GM12878 (cell line): Measurements from ENCODE around the gene ARMC10. TPM values are rescaled to one million over a fixed set of nuclear protein-coding genes. Genes with fewer than 3 reads are reported as not detected.
"Not testable (repeated sequence)": the region's sequence is repeated elsewhere in the genome, so short reads cannot be mapped to it uniquely, and the experiment has no call there.

Source experiments
- ATAC-seq: fragments of 200-7000 bp; cut with Tn5 transposase; 3 replicates; pipeline ENCODE4 v1.9.1; 2020; ENCODE audit warnings: mild to moderate bottlenecking, moderate library complexity
- BruUV-seq: library from RNA; stranded (reverse); fragments of 400-500 nt; replicated peaks from 2 replicates; lab custom pipeline; 2021; lab: Mats Ljungman, UMichigan
- CTCF ChIA-PET: fragments of 300-600 bp; sonication (Branson Sonifier 250); formaldehyde crosslinking; extraction: SDS; loops from one replicate; lab custom pipeline; 2021; ENCODE audit warnings: inconsistent platforms; lab: Yijun Ruan, JAX
- POLR2A ChIA-PET: fragments of 350-600 bp; formaldehyde crosslinking; extraction: SDS; loops from one replicate; lab custom pipeline; 2021; ENCODE audit warnings: inconsistent platforms; lab: Charles Lee
- RAD21 ChIA-PET: fragments of 300-600 bp; sonication (Branson Sonifier 250); formaldehyde crosslinking; loops from one replicate; lab custom pipeline; 2023; ENCODE audit warnings: antibody characterized with exemption; ENCODE audit not compliant: unreplicated experiment; lab: Charles Lee
- SMC1A ChIA-PET: fragments of 300-600 bp; sonication (Branson Sonifier 250); formaldehyde crosslinking; loops from one replicate; lab custom pipeline; 2023; ENCODE audit not compliant: unreplicated experiment, uncharacterized antibody; lab: Charles Lee
- DNase-seq: peaks from one replicate; pipeline ENCODE4 v3.0.0-alpha.2; 2011; ENCODE audit warnings: low read depth, low spot score
- FAIRE-seq: peaks from 3 replicates; lab custom pipeline; 2011; peaks lifted over from hg19 to GRCh38; lab: Jason Lieb, UNC
- H2AFZ ChIP-seq: 2 replicates; pipeline ENCODE4 v1.6.0; 2011; ENCODE audit warnings: low read depth, low read length, control low read depth; ENCODE audit not compliant: control insufficient read depth
- H3K27ac ChIP-seq: 2 replicates; pipeline ENCODE4 v1.5.1; 2011; ENCODE audit warnings: control low read depth; ENCODE audit not compliant: control insufficient read depth, insufficient read depth
- H3K27me3 ChIP-seq, 2 experiments: replicated peaks in 1 of 2; 2 replicates each; pipeline versions ENCODE4 v1.6.0 to v1.6.1; 2011; ENCODE audit warnings: low read length in 1 of 2; ENCODE audit not compliant: control insufficient read depth in 2 of 2, insufficient read depth in 2 of 2
- H3K36me3 ChIP-seq, 2 experiments: 2 replicates each; pipeline ENCODE4 v1.5.1; 2011; ENCODE audit warnings: low read length in 1 of 2; ENCODE audit not compliant: control insufficient read depth in 2 of 2, insufficient read depth in 2 of 2
- H3K4me1 ChIP-seq: 2 replicates; pipeline ENCODE4 v1.6.1; 2011; ENCODE audit warnings: mild to moderate bottlenecking, low read length, moderate library complexity, mixed read lengths; ENCODE audit not compliant: control insufficient read depth, insufficient read depth
- H3K4me2 ChIP-seq: 2 replicates; pipeline ENCODE4 v1.6.0; 2011; ENCODE audit warnings: control low read depth; ENCODE audit not compliant: control insufficient read depth, insufficient read depth
- H3K4me3 ChIP-seq: fragments of 200-600 bp; sonication (generic); 2 replicates; pipeline ENCODE4 v1.5.1; 2016
- H3K79me2 ChIP-seq: 2 replicates; pipeline ENCODE4 v1.6.0; 2011; ENCODE audit warnings: low read length; ENCODE audit not compliant: control insufficient read depth, insufficient read depth
- H3K9ac ChIP-seq: 2 replicates; pipeline ENCODE4 v1.8.0; 2011; ENCODE audit warnings: low read length, control low read depth, mixed read lengths; ENCODE audit not compliant: control insufficient read depth, insufficient read depth
- H3K9me3 ChIP-seq: replicated peaks from 3 replicates; pipeline ENCODE4 v1.5.1; 2011; ENCODE audit warnings: mild to moderate bottlenecking, low read length; ENCODE audit not compliant: control insufficient read depth, insufficient read depth
- H4K20me1 ChIP-seq: 2 replicates; pipeline ENCODE4 v1.6.0; 2011; ENCODE audit not compliant: control insufficient read depth, insufficient read depth
- PRDM15 ChIP-seq: fragments of 450-650 bp; formaldehyde crosslinking; IDR thresholded peaks from 2 replicates; pipeline ENCODE4 v1.4.0; 2020; ENCODE audit warnings: mild to moderate bottlenecking, moderate library complexity
- RCOR1 ChIP-seq: conservative IDR thresholded peaks from 2 replicates; pipeline ENCODE4 v1.6.1; 2012; ENCODE audit warnings: low read depth, low read length, improper control_type of control experiment
- SMAD5 ChIP-seq: IDR thresholded peaks from 2 replicates; pipeline ENCODE4 v1.6.1; 2016; ENCODE audit warnings: antibody characterized with exemption, low read depth
- ZBTB4 ChIP-seq: fragments of 450-650 bp; formaldehyde crosslinking; IDR thresholded peaks from 2 replicates; pipeline ENCODE4 v1.4.0; 2022; ENCODE audit warnings: mild to moderate bottlenecking, moderate library complexity
- WGBS: methylation state at CpG from one replicate; pipeline ENCODE4 v1.1.6; 2016; ENCODE audit warnings: low lambda C conversion rate; ENCODE audit not compliant: insufficient replicate concordance, insufficient coverage; ENCODE audit errors: missing lambda C conversion rate; 5-methylcytosine and 5-hydroxymethylcytosine counted together
- in situ Hi-C: fragments of 300-500 bp; cut with MboI; formaldehyde crosslinking; loops from 9 replicates; pipeline ENCODE4 v1.14.3; 2018; ENCODE audit warnings: mixed read lengths
- intact Hi-C: fragments of 100-400 bp; cut with micrococcal nuclease; formaldehyde crosslinking; loops from one replicate; pipeline ENCODE4 v1.14.2; 2022; ENCODE audit not compliant: unreplicated experiment
- polyA plus RNA-seq, 11 experiments: library from polyadenylated mRNA; depleted of rRNA in 4 of 11; unstranded in 6 of 11; stranded (reverse) in 5 of 11; fragments of >200 nt; fragmentation: Nextera tagmentation in 4 of 11; fragmentation: Illumina TruSeq in 1 of 11; extraction: Ambion mirVana in 4 of 11; extraction: Trizol in 1 of 11; gene quantifications; 1 replicate in 1 of 11; 2 replicates in 10 of 11; pipeline versions ENCODE4 v1.2.1 to v1.2.3, GENCODE V29; 2011 to 2016; ENCODE audit warnings: inconsistent platforms in 2 of 11, missing spikeins in 2 of 11, low read depth in 1 of 11
- total RNA-seq, 4 experiments: library from RNA; depleted of rRNA in 3 of 4; stranded (reverse); fragments of >200 nt in 3 of 4; fragmentation: Illumina TruSeq in 1 of 4; extraction: Trizol in 1 of 4; gene quantifications; 2 replicates each; pipeline versions ENCODE4 v1.2.1 to v1.2.3, GENCODE V29; 2013 to 2021

Gene ARMC10
- total and polyA plus RNA-seq, 10 of the 15 experiments (the other 5 are each of a cell fraction or from before 2014, with no cell fraction given) = 7.0 to 38.2 (median 24.1) TPM

GRCh38 chr7:103143868-103144267 lies 68.9 kb downstream of the ARMC10 start (continued):
- TF ChIP-seq PRDM15 (CRISPR knock-in tag) (no peak), SMAD5 (no peak), RCOR1 (no peak), ZBTB4 (CRISPR knock-in tag) (no peak)
- TF ChIP-seq, all 136 proteins: peak for 0

- BruUV-seq, H3K9ac ChIP-seq, DNase-seq, RAD21 ChIA-PET, in situ Hi-C loops, H3K27me3 ChIP-seq, H3K9me3 ChIP-seq, H3K36me3 ChIP-seq, H4K20me1 ChIP-seq, H2AFZ ChIP-seq, H3K27ac ChIP-seq, H3K4me3 ChIP-seq, FAIRE-seq, H3K4me1 ChIP-seq, ATAC-seq, POLR2A ChIA-PET, H3K4me2 ChIP-seq: not testable (repeated sequence)
- intact Hi-C loops = loop anchor here (10.0 kb wide), 1 partner anchor 200 kb away; the partner anchor contains the start of genes DNAJC2 and PSMC2
- SMC1A ChIA-PET = interaction anchor here (2.3 kb wide), 1 partner anchor 14 kb away, joined by 7 read pairs; no protein-coding TSS in a partner anchor
- peaks cover 34% of the 10 kb centered on the region for H3K79me2 ChIP-seq
- CTCF ChIA-PET = interaction anchor here (1.5 kb wide), 1 partner anchor 9 kb away, joined by 3 read pairs; no protein-coding TSS in a partner anchor
- WGBS = 93% methylated on average over 2 of the region's 2 CpGs
Measured at GRCh38 chr7:103144754-103145153, 69.8 kb downstream of the ARMC10 start.
